Keratinocyte (primary cell): ENCODE measurements around the gene KDM3A. TPM values are rescaled to one million over a fixed set of nuclear protein-coding genes. Genes with fewer than 3 reads are reported as not detected.

ENCODE experiments used
- DNase-seq: peaks from one replicate; pipeline ENCODE4 v3.0.0-alpha.2; 2011; ENCODE audit warnings: low read depth, missing footprints, low spot score
- FAIRE-seq: peaks from 2 replicates; lab custom pipeline; 2011; peaks lifted over from hg19 to GRCh38; lab: Jason Lieb, UNC
- H2AFZ ChIP-seq: 2 replicates; pipeline ENCODE4 v1.6.0; 2012; ENCODE audit warnings: low read length, control low read depth, inconsistent platforms; ENCODE audit not compliant: control insufficient read depth
- H3K27ac ChIP-seq: 2 replicates; pipeline ENCODE4 v1.5.1; 2011; ENCODE audit warnings: low read length; ENCODE audit not compliant: control insufficient read depth, insufficient read depth
- H3K27me3 ChIP-seq: 3 replicates; pipeline ENCODE4 v1.6.0; 2011; ENCODE audit warnings: low read length; ENCODE audit not compliant: control insufficient read depth, insufficient read depth; ENCODE audit errors: extremely low read depth
- H3K36me3 ChIP-seq, 2 experiments: 2 replicates in 1 of 2; 3 replicates in 1 of 2; pipeline ENCODE4 v1.5.1; 2011; ENCODE audit warnings: low read length in 2 of 2, mild to moderate bottlenecking in 1 of 2; ENCODE audit not compliant: control insufficient read depth in 2 of 2, insufficient read depth in 2 of 2; ENCODE audit errors: extremely low read depth in 1 of 2
- H3K4me1 ChIP-seq: 3 replicates; pipeline ENCODE4 v1.5.1; 2011; ENCODE audit warnings: low read length; ENCODE audit not compliant: control insufficient read depth, insufficient read depth; ENCODE audit errors: extremely low read depth
- H3K4me2 ChIP-seq: 3 replicates; pipeline ENCODE4 v1.6.0; 2011; ENCODE audit warnings: low read depth, low read length; ENCODE audit not compliant: control insufficient read depth, insufficient read depth; ENCODE audit errors: extremely low read depth
- H3K4me3 ChIP-seq, 3 experiments: fragments of 200-600 bp in 1 of 3; sonication (generic) in 1 of 3; 2 replicates in 2 of 3; 3 replicates in 1 of 3; pipeline ENCODE4 v1.5.1; 2011 to 2016; ENCODE audit warnings: low read length in 3 of 3, mild to moderate bottlenecking in 3 of 3, control low read depth in 2 of 3, inconsistent platforms in 1 of 3, low read depth in 1 of 3, mixed read lengths in 1 of 3, mixed run types in 1 of 3, moderate library complexity in 1 of 3; ENCODE audit not compliant: control insufficient read depth in 2 of 3, insufficient read depth in 2 of 3; ENCODE audit errors: extremely low read depth in 1 of 3
- H3K79me2 ChIP-seq: 2 replicates; pipeline ENCODE4 v1.6.0; 2012; ENCODE audit warnings: low read length; ENCODE audit not compliant: control insufficient read depth, insufficient read depth
- H3K9ac ChIP-seq: 3 replicates; pipeline ENCODE4 v1.6.0; 2011; ENCODE audit warnings: low read length; ENCODE audit not compliant: control insufficient read depth, insufficient read depth; ENCODE audit errors: extremely low read depth
- H3K9me1 ChIP-seq: 3 replicates; pipeline ENCODE4 v1.6.0; 2011; ENCODE audit warnings: low read length; ENCODE audit not compliant: control insufficient read depth, insufficient read depth; ENCODE audit errors: extremely low read depth
- H3K9me3 ChIP-seq: 2 replicates; pipeline ENCODE4 v1.5.1; 2012; ENCODE audit warnings: low read depth, low read length; ENCODE audit not compliant: control insufficient read depth
- H4K20me1 ChIP-seq: 3 replicates; pipeline ENCODE4 v1.6.0; 2011; ENCODE audit warnings: low read length; ENCODE audit not compliant: control insufficient read depth, insufficient read depth; ENCODE audit errors: extremely low read depth
- EZH2 ChIP-seq: IDR thresholded peaks from one replicate; pipeline ENCODE4 v1.6.1; 2012; ENCODE audit warnings: inconsistent platforms, mild to moderate bottlenecking, low read length, moderate library complexity
- dilution Hi-C: fragments of 300-500 bp; cut with MboI; formaldehyde crosslinking; loops from one replicate; pipeline ENCODE4 v1.7.0; 2020; ENCODE audit warnings: low sequenced_read_pairs; ENCODE audit not compliant: extremely low pct_ligation_motif_present
- polyA plus RNA-seq, 5 experiments: library from polyadenylated mRNA; depleted of rRNA in 3 of 5; stranded (reverse) in 3 of 5; stranded (forward) in 1 of 5; unstranded in 1 of 5; fragments of >200 nt; gene quantifications; 1 replicate in 1 of 5; 2 replicates in 3 of 5; 3 replicates in 1 of 5; pipeline versions ENCODE4 v1.2.1 to v1.2.3, GENCODE V29; 2011 to 2012; ENCODE audit warnings: missing spikeins in 2 of 5, low read depth in 1 of 5, low replicate concordance in 1 of 5
- TF ChIP-seq, protein P1 (sequence below), 3 experiments: IDR thresholded peaks in 1 of 3; conservative IDR thresholded peaks in 1 of 3; optimal IDR thresholded peaks in 1 of 3; 2 replicates in 2 of 3; 3 replicates in 1 of 3; pipeline versions ENCODE3 to v1.5.1; 2011; ENCODE audit warnings: low read length in 3 of 3, mild to moderate bottlenecking in 3 of 3, moderate library complexity in 2 of 3, control low read depth in 1 of 3, inconsistent platforms in 1 of 3; ENCODE audit not compliant: insufficient read depth in 2 of 3; ENCODE audit errors: extremely low read depth in 1 of 3

The KDM3A gene
- polyA plus RNA-seq, 1 donor (not counting 4 experiments of a cell fraction or from before 2014, with no cell fraction given) = 32.9 TPM

DNA sequence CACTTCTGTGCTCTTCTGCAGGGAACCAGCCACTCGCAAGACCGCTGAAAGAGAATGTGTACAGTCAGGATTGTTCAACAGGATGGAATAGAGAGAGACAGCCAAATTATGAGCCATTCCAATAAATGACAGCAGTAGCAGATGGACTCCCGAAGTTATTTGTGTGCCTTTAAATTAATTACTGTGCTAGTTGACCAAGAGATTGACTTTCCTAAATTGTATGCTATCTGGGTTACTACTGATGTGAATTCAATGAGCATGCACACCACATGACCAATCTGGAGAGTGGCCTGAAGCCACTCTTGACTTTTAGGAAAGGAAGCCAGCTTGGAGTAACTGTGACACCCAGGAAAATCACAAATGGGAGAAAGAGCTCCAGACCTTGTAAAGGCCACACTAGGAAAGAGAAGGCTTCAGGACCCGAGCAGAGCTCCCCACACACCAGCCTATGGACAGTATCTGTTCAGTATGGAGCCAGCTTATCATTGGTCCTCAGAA, 69.3 kb downstream of the KDM3A start:
- Histone ChIP-seq H3K4me2 (no peak overlapping the region), H3K4me3 (no peak overlapping the region), H3K27ac (no peak overlapping the region), H3K79me2 (no peaks in the 10 kb centered on the region), H2AFZ (no peak overlapping the region), H3K4me1 (peaks cover 18% of the 10 kb centered on the region), H3K9me1 (no peaks in the 10 kb centered on the region), H3K27me3 (no peaks in the 10 kb centered on the region), H4K20me1 (no peaks in the 10 kb centered on the region), H3K36me3 (peaks cover 12 to 24% of the 10 kb centered on the region in 2 experiments), H3K9ac (no peak overlapping the region), H3K9me3 (no peaks in the 10 kb centered on the region)
- TF ChIP-seq, protein P1, sequence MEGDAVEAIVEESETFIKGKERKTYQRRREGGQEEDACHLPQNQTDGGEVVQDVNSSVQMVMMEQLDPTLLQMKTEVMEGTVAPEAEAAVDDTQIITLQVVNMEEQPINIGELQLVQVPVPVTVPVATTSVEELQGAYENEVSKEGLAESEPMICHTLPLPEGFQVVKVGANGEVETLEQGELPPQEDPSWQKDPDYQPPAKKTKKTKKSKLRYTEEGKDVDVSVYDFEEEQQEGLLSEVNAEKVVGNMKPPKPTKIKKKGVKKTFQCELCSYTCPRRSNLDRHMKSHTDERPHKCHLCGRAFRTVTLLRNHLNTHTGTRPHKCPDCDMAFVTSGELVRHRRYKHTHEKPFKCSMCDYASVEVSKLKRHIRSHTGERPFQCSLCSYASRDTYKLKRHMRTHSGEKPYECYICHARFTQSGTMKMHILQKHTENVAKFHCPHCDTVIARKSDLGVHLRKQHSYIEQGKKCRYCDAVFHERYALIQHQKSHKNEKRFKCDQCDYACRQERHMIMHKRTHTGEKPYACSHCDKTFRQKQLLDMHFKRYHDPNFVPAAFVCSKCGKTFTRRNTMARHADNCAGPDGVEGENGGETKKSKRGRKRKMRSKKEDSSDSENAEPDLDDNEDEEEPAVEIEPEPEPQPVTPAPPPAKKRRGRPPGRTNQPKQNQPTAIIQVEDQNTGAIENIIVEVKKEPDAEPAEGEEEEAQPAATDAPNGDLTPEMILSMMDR (optimal IDR thresholded peaks at IDR 0.05 in 1 of 3, IDR thresholded peaks at IDR 0.05 in 1 of 3, conservative IDR thresholded peaks at IDR 0.05 in 1 of 3; ENCODE audit: extremely low read depth in 1 of 3, insufficient read depth in 2 of 3, low read length in 3 of 3) = no peak
- no peak for TF ChIP-seq EZH2
- DNase-seq = no peak
- dilution Hi-C loops = no loop called here
- no peak for FAIRE-seq

DNA sequence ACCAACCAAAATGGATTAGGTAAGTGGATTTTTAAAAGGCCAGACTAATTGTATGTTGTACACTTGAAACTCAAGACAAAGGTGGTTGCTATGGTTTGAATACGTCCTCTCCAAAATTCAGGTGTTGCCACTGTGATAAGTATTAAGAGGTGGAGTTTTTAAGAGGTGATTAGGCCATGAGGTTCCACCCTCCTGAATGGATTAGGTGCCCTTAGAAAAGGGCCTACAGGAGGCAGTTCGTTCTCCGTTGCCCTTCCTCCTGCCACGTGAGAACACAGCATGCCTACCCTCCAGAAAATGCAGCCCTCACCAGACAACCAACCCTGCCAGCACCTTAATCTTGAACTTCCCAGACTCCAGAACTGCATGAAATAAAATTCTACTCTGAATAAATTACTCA, 70.9 kb downstream of the KDM3A start:
- peak overlapping the region; percentile 22 for H3K9ac ChIP-seq
- no peak for DNase-seq
- H4K20me1 ChIP-seq = no peaks in the 10 kb centered on the region
- no peaks in the 10 kb centered on the region for H3K9me3 ChIP-seq
- H3K27me3 ChIP-seq = no peaks in the 10 kb centered on the region
- peak overlapping the region; percentile 70 for H2AFZ ChIP-seq
- dilution Hi-C loops = no loop called here
- TF ChIP-seq, protein P1 (optimal IDR thresholded peaks at IDR 0.05 in 1 of 3, IDR thresholded peaks at IDR 0.05 in 1 of 3, conservative IDR thresholded peaks at IDR 0.05 in 1 of 3; ENCODE audit: extremely low read depth in 1 of 3, insufficient read depth in 2 of 3, low read length in 3 of 3) = no peak
- TF ChIP-seq EZH2 = no peak
- H3K36me3 ChIP-seq = peaks cover 10 to 20% of the 10 kb centered on the region in 2 experiments
- H3K79me2 ChIP-seq = no peaks in the 10 kb centered on the region
- no peak overlapping the region for H3K4me3 ChIP-seq
- peak overlapping the region; percentile 53 for H3K27ac ChIP-seq
- no peaks in the 10 kb centered on the region for H3K9me1 ChIP-seq
- peak; percentile 82 for FAIRE-seq
- H3K4me1 ChIP-seq = peaks cover 18% of the 10 kb centered on the region
- peak overlapping the region; percentile 55 for H3K4me2 ChIP-seq
